Panc1 (cell line): Measurements from ENCODE around the gene FIGLA.

ENCODE experiments used
- POLR2AphosphoS5 ChIP-seq: IDR thresholded peaks from 2 replicates; pipeline ENCODE4 v1.6.1; 2012; ENCODE audit warnings: mild to moderate bottlenecking, low read depth, low read length, moderate library complexity
- REST ChIP-seq, 2 experiments: IDR thresholded peaks; 2 replicates each; pipeline ENCODE4 v1.6.1; 2011 to 2012; ENCODE audit warnings: low read depth in 2 of 2, control low read depth in 1 of 2, low read length in 1 of 2, mild to moderate bottlenecking in 1 of 2, moderate library complexity in 1 of 2; ENCODE audit not compliant: insufficient read depth in 1 of 2
- SIN3A ChIP-seq: IDR thresholded peaks from 2 replicates; pipeline ENCODE4 v1.6.1; 2012; ENCODE audit warnings: low read depth, mild to moderate bottlenecking, low read length, moderate library complexity, borderline replicate concordance; ENCODE audit not compliant: insufficient read depth
- TF ChIP-seq, protein P1 (sequence below): fragments of 450-650 bp; IDR thresholded peaks from 2 replicates; pipeline ENCODE4 v1.5.1; 2017; ENCODE audit warnings: mild to moderate bottlenecking

GRCh38 chr2:70807828-70808118 lies 17.3 kb upstream of the FIGLA start:
- TF ChIP-seq, protein P1, sequence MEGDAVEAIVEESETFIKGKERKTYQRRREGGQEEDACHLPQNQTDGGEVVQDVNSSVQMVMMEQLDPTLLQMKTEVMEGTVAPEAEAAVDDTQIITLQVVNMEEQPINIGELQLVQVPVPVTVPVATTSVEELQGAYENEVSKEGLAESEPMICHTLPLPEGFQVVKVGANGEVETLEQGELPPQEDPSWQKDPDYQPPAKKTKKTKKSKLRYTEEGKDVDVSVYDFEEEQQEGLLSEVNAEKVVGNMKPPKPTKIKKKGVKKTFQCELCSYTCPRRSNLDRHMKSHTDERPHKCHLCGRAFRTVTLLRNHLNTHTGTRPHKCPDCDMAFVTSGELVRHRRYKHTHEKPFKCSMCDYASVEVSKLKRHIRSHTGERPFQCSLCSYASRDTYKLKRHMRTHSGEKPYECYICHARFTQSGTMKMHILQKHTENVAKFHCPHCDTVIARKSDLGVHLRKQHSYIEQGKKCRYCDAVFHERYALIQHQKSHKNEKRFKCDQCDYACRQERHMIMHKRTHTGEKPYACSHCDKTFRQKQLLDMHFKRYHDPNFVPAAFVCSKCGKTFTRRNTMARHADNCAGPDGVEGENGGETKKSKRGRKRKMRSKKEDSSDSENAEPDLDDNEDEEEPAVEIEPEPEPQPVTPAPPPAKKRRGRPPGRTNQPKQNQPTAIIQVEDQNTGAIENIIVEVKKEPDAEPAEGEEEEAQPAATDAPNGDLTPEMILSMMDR: no peak
- TF ChIP-seq POLR2AphosphoS5 (no peak), REST (IDR thresholded peaks at IDR 0.05; ENCODE audit: insufficient read depth in 1 of 2, low read depth in 2 of 2, low read length in 1 of 2) (no peak), SIN3A (no peak)
